DND-41 (cell line): Measurements from ENCODE around the gene EMP2.

Source experiments
- CTCF ChIP-seq: IDR thresholded peaks from 2 replicates; pipeline ENCODE4 v1.5.1; 2012; ENCODE audit warnings: borderline replicate concordance, low read length, moderate library complexity, mild to moderate bottlenecking; ENCODE audit not compliant: poor library complexity, severe bottlenecking; ENCODE audit errors: extremely low read depth
- EZH2 ChIP-seq: IDR thresholded peaks from 3 replicates; pipeline ENCODE4 v1.6.1; 2012; ENCODE audit warnings: borderline replicate concordance, low read depth, mild to moderate bottlenecking, moderate library complexity, low read length, inconsistent platforms; ENCODE audit not compliant: severe bottlenecking

GRCh38 chr16:10514369-10515055 is 65.9 kb downstream of the EMP2 start:
- no peak for TF ChIP-seq EZH2
- TF ChIP-seq CTCF = peak; percentile 74
